K562 (cell line): ENCODE measurements around the gene CTRB1. TPM values are rescaled to one million over a fixed set of nuclear protein-coding genes. Genes with fewer than 3 reads are reported as not detected.
"Not testable (repeated sequence)": the region's sequence is repeated elsewhere in the genome, so short reads cannot be mapped to it uniquely, and the experiment has no call there.

Experiments used
- ATAC-seq: fragments of 200-7000 bp; cut with Tn5 transposase; 3 replicates; pipeline ENCODE4 v1.9.1; 2020; ENCODE audit warnings: moderate library complexity
- BruUV-seq: library from RNA; stranded (reverse); fragments of 400-500 nt; replicated peaks from 2 replicates; lab custom pipeline; 2021; lab: Mats Ljungman, UMichigan
- CTCF ChIA-PET: fragments of 300-600 bp; formaldehyde crosslinking; extraction: SDS; loops from one replicate; lab custom pipeline; 2021; ENCODE audit warnings: low intra/inter-chr PET ratio; lab: Yijun Ruan, JAX
- POLR2A ChIA-PET: fragments of 300-600, 350-650 bp; sonication (Branson Sonifier 250); formaldehyde crosslinking; extraction: SDS; loops from one replicate; lab custom pipeline; 2021; ENCODE audit warnings: antibody characterized with exemption, inconsistent platforms; lab: Yijun Ruan, JAX
- DNase-seq, 4 experiments: peaks; one replicate each; pipeline versions ENCODE4 v3.0.0 to v3.0.0-alpha.2; 2011 to 2018; ENCODE audit warnings: low spot score in 3 of 4, mixed read lengths in 3 of 4; ENCODE audit errors: extremely low read depth in 1 of 4
- FAIRE-seq: peaks from 2 replicates; lab custom pipeline; 2011; peaks lifted over from hg19 to GRCh38; lab: Jason Lieb, UNC
- H2AFZ ChIP-seq: 2 replicates; pipeline ENCODE4 v1.6.0; 2011; ENCODE audit warnings: low read depth, low read length, control low read depth, inconsistent platforms
- H3K27ac ChIP-seq: fragments of 200-600 bp; 3 replicates; pipeline ENCODE4 v1.8.0; 2011; ENCODE audit warnings: low read depth, mild to moderate bottlenecking, control low read depth, inconsistent platforms, low read length, moderate library complexity, mixed read lengths; ENCODE audit errors: extremely low read depth
- H3K27me3 ChIP-seq, 2 experiments: fragments of 300-600 bp in 1 of 2; 2 replicates in 1 of 2; 3 replicates in 1 of 2; pipeline versions ENCODE4 v1.6.0 to v1.8.0; 2011; ENCODE audit warnings: inconsistent platforms in 2 of 2, low read length in 2 of 2, mild to moderate bottlenecking in 1 of 2, mixed read lengths in 1 of 2, moderate library complexity in 1 of 2; ENCODE audit not compliant: control insufficient read depth in 2 of 2, insufficient read depth in 2 of 2
- H3K36me3 ChIP-seq: fragments of 300-600 bp; 3 replicates; pipeline ENCODE4 v1.8.0; 2011; ENCODE audit warnings: mild to moderate bottlenecking, low read length, inconsistent platforms; ENCODE audit not compliant: control insufficient read depth, insufficient read depth
- H3K4me1 ChIP-seq, 2 experiments: fragments of 200-600 bp in 1 of 2; replicated peaks in 1 of 2; 2 replicates in 1 of 2; 3 replicates in 1 of 2; pipeline versions ENCODE4 v1.5.1 to v1.8.0; 2011; ENCODE audit warnings: inconsistent platforms in 2 of 2, low read length in 2 of 2, mild to moderate bottlenecking in 1 of 2, mixed read lengths in 1 of 2, moderate library complexity in 1 of 2; ENCODE audit not compliant: control insufficient read depth in 2 of 2, insufficient read depth in 2 of 2
- H3K4me2 ChIP-seq: 2 replicates; pipeline ENCODE4 v1.6.1; 2011; ENCODE audit warnings: low read length, control low read depth, inconsistent platforms, mixed read lengths; ENCODE audit not compliant: insufficient read depth
- H3K4me3 ChIP-seq: fragments of 200-600 bp; sonication (generic), shearing (Covaris generic); 2 replicates; pipeline ENCODE4 v1.5.1; 2016; ENCODE audit warnings: control low read depth, inconsistent platforms
- H3K79me2 ChIP-seq: fragments of 200-600 bp; 3 replicates; pipeline ENCODE4 v1.8.0; 2011; ENCODE audit warnings: low read length, inconsistent platforms; ENCODE audit not compliant: control insufficient read depth, insufficient read depth
- H3K9ac ChIP-seq, 2 experiments: 2 replicates each; pipeline versions ENCODE4 v1.6.0 to v1.6.1; 2011; ENCODE audit warnings: low read depth in 2 of 2, low read length in 2 of 2, control low read depth in 1 of 2, inconsistent platforms in 1 of 2, mild to moderate bottlenecking in 1 of 2, mixed read lengths in 1 of 2; ENCODE audit not compliant: insufficient read depth in 1 of 2
- H3K9me1 ChIP-seq: one replicate; pipeline ENCODE4 v1.6.0; 2011; ENCODE audit warnings: inconsistent platforms, mild to moderate bottlenecking, low read length, moderate library complexity; ENCODE audit not compliant: control insufficient read depth, insufficient read depth
- H3K9me3 ChIP-seq: replicated peaks from 2 replicates; pipeline ENCODE4 v1.5.1; 2011; ENCODE audit warnings: low read depth, low read length, inconsistent platforms; ENCODE audit not compliant: control insufficient read depth, insufficient read depth
- H4K20me1 ChIP-seq: replicated peaks from 2 replicates; pipeline ENCODE4 v1.6.1; 2011; ENCODE audit warnings: low read length, inconsistent platforms, mixed read lengths; ENCODE audit not compliant: control insufficient read depth, insufficient read depth
- BCOR ChIP-seq: fragments of 450-650 bp; IDR thresholded peaks from 2 replicates; pipeline ENCODE4 v1.6.1; 2016
- KLF6 ChIP-seq: fragments of 250-450 bp; sonication (Bioruptor Pico); IDR thresholded peaks from 2 replicates; pipeline ENCODE4 v1.4.0; 2020; ENCODE audit warnings: mild to moderate bottlenecking, moderate library complexity, borderline replicate concordance
- MYC ChIP-seq, 2 experiments: fragments of 250-450 bp in 1 of 2; sonication (Bioruptor Pico) in 1 of 2; IDR thresholded peaks; 2 replicates each; pipeline versions ENCODE4 v1.5.1 to v1.6.1; 2012 to 2021; ENCODE audit warnings: low read depth in 2 of 2, borderline replicate concordance in 1 of 2, improper control_type of control experiment in 1 of 2, low read length in 1 of 2, mild to moderate bottlenecking in 1 of 2, moderate library complexity in 1 of 2
- SMAD2 ChIP-seq: fragments of 150-350 bp; IDR thresholded peaks from 2 replicates; pipeline ENCODE4 v1.6.1; 2014; ENCODE audit warnings: low read depth, mild to moderate bottlenecking, low read length
- ZFP36 ChIP-seq: fragments of 150-350 bp; IDR thresholded peaks from 2 replicates; pipeline ENCODE4 v1.6.1; 2018; ENCODE audit warnings: low read length, low read depth; ENCODE audit not compliant: partially characterized antibody
- WGBS: fragments of 100-300 bp; shearing (Covaris generic); methylation state at CpG from one replicate; pipeline ENCODE4 v1.1.6; 2016; ENCODE audit warnings: low coverage, mixed read lengths; ENCODE audit not compliant: insufficient coverage; ENCODE audit errors: missing lambda C conversion rate; 5-methylcytosine and 5-hydroxymethylcytosine counted together
- in situ Hi-C: fragments of 300-500 bp; cut with MboI; formaldehyde crosslinking; loops from 4 replicates; pipeline ENCODE4 v1.15.0; 2018; ENCODE audit warnings: inconsistent platforms, mixed read lengths
- intact Hi-C: fragments of 100-400 bp; cut with micrococcal nuclease; formaldehyde crosslinking; loops from 2 replicates; pipeline ENCODE4 v1.14.2; 2022
- polyA plus RNA-seq, 8 experiments: library from polyadenylated mRNA; depleted of rRNA in 4 of 8; stranded (reverse) in 5 of 8; unstranded in 3 of 8; fragments of >200 nt; fragmentation: Nextera tagmentation in 2 of 8; fragmentation: Illumina TruSeq in 1 of 8; extraction: Ambion mirVana in 2 of 8; extraction: Trizol in 1 of 8; gene quantifications; 2 replicates each; pipeline versions ENCODE4 v1.2.1 to v1.2.3, GENCODE V29; 2011 to 2014; ENCODE audit warnings: inconsistent platforms in 1 of 8, missing spikeins in 1 of 8
- total RNA-seq, 7 experiments: library from RNA; depleted of rRNA in 6 of 7; stranded (reverse); fragments of >200 nt in 6 of 7; fragmentation: Illumina TruSeq in 2 of 7; extraction: Trizol in 2 of 7; gene quantifications; 2 replicates each; pipeline versions ENCODE4 v1.2.1 to v1.2.3, GENCODE V29; 2011 to 2021; ENCODE audit warnings: low replicate concordance in 1 of 7
- TF ChIP-seq, protein P1 (sequence below): IDR thresholded peaks from 2 replicates; pipeline ENCODE4 v1.6.1; 2014; ENCODE audit warnings: antibody characterized with exemption
- TF ChIP-seq, protein P2 (sequence below): sonication (generic); formaldehyde crosslinking; IDR thresholded peaks from 2 replicates; pipeline ENCODE4 v1.8.0; 2023; ENCODE audit warnings: mild to moderate bottlenecking, missing genetic modification reagents

CTRB1 gene
- total and polyA plus RNA-seq, 9 of the 15 experiments (the other 6 are each of a cell fraction or from before 2014, with no cell fraction given): 2.3 TPM; not detected in 8

- H3K9ac ChIP-seq, FAIRE-seq, H3K27ac ChIP-seq, H3K4me1 ChIP-seq, CTCF ChIA-PET: not testable (repeated sequence)
- peak; percentile 20; the same call in 1 of the 2 replicates for TF ChIP-seq BCOR
- TF ChIP-seq, all 486 proteins: peak for 1; not testable (repeated sequence) for 485
- H3K9me1 ChIP-seq, POLR2A ChIA-PET, H3K9me3 ChIP-seq, H3K79me2 ChIP-seq, H4K20me1 ChIP-seq, BruUV-seq, intact Hi-C loops, H2AFZ ChIP-seq, H3K36me3 ChIP-seq, H3K4me3 ChIP-seq, ATAC-seq, H3K4me2 ChIP-seq, in situ Hi-C loops, DNase-seq: not testable (repeated sequence)
- WGBS: 49% methylated on average over 10 of the region's 10 CpGs
- H3K27me3 ChIP-seq: peaks cover 6 to 23% of the 10 kb centered on the region in 2 experiments; a peak in 4 of 5 replicates
These were observed 53.8 kb downstream of the CTRB1 start for GRCh38 chr16:75272629-75273028.

- no TSS peak for BruUV-seq
- Histone ChIP-seq H3K79me2 (no peaks in the 10 kb centered on the region), H3K4me1 (peaks cover 0 to 5% of the 10 kb centered on the region in 2 experiments; a peak in 1 of 5 replicates), H4K20me1 (no peaks in the 10 kb centered on the region), H3K4me3 (no peak overlapping the region), H3K9ac (0 out of 4 replicates have a peak overlapping the region, but pooled peaks of 1 of the 2 experiments have one; percentile 35)
- CTCF ChIA-PET: no interaction called here
- intact Hi-C loops: no loop called here
- TF ChIP-seq SMAD2 (no peak), ZFP36 (peak; percentile 42), MYC (IDR thresholded peaks at IDR 0.05; ENCODE audit: low read depth, low read length) (no peak), MYC (CRISPR knock-in tag; IDR thresholded peaks at IDR 0.05; ENCODE audit: borderline replicate concordance, low read depth) (no peak), KLF6 (CRISPR knock-in tag) (no peak)
- TF ChIP-seq, protein P1, sequence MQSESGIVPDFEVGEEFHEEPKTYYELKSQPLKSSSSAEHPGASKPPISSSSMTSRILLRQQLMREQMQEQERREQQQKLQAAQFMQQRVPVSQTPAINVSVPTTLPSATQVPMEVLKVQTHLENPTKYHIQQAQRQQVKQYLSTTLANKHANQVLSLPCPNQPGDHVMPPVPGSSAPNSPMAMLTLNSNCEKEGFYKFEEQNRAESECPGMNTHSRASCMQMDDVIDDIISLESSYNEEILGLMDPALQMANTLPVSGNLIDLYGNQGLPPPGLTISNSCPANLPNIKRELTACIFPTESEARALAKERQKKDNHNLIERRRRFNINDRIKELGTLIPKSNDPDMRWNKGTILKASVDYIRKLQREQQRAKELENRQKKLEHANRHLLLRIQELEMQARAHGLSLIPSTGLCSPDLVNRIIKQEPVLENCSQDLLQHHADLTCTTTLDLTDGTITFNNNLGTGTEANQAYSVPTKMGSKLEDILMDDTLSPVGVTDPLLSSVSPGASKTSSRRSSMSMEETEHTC: no peak
- TF ChIP-seq, protein P2, sequence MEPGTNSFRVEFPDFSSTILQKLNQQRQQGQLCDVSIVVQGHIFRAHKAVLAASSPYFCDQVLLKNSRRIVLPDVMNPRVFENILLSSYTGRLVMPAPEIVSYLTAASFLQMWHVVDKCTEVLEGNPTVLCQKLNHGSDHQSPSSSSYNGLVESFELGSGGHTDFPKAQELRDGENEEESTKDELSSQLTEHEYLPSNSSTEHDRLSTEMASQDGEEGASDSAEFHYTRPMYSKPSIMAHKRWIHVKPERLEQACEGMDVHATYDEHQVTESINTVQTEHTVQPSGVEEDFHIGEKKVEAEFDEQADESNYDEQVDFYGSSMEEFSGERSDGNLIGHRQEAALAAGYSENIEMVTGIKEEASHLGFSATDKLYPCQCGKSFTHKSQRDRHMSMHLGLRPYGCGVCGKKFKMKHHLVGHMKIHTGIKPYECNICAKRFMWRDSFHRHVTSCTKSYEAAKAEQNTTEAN: no peak
- TF ChIP-seq, all 486 proteins: peak for 1
- no peaks in the 10 kb centered on the region for H3K9me1 ChIP-seq
- H3K27ac ChIP-seq: no peak overlapping the region
- H3K9me3 ChIP-seq: no peaks in the 10 kb centered on the region
- 39% methylated on average over 23 of the region's 23 CpGs for WGBS
- POLR2A ChIA-PET: no interaction called here
- FAIRE-seq: no peak
- in situ Hi-C loops: no loop called here
- no peak for ATAC-seq
- DNase-seq: no peak
- no peak overlapping the region for H3K4me2 ChIP-seq
- H3K27me3 ChIP-seq: peaks cover 6 to 27% of the 10 kb centered on the region in 2 experiments; a peak in 4 of 5 replicates
- H3K36me3 ChIP-seq: no peaks in the 10 kb centered on the region
- no peak overlapping the region for H2AFZ ChIP-seq
These were observed 54.5 kb downstream of the CTRB1 start for GRCh38 chr16:75273054-75273925.
